Transverse colon (tissue), 4 donors: ENCODE data around the gene DPH7. TPM values are rescaled to one million over a fixed set of nuclear protein-coding genes. Genes with fewer than 3 reads are reported as not detected.

Source experiments
- DNase-seq: peaks from one replicate; pipeline ENCODE4 v3.0.0-alpha.2; 2019
- H3K27ac ChIP-seq, 4 donors: fragments of 200-600 bp; sonication (generic); 2 replicates each; pipeline ENCODE4 v1.5.1; 2016 to 2018; ENCODE audit warnings: inconsistent platforms in 4 of 4
- H3K27me3 ChIP-seq: fragments of 200-600 bp; sonication (generic); 2 replicates; pipeline ENCODE4 v1.5.1; 2017; ENCODE audit warnings: inconsistent platforms
- H3K36me3 ChIP-seq, 4 donors: fragments of 200-600 bp; sonication (generic); 2 replicates each; pipeline ENCODE4 v1.5.1; 2017 to 2019; ENCODE audit warnings: inconsistent platforms in 4 of 4
- H3K4me1 ChIP-seq, 4 donors: fragments of 200-600 bp; sonication (generic); 2 replicates each; pipeline ENCODE4 v1.5.1; 2017 to 2020; ENCODE audit warnings: inconsistent platforms in 4 of 4
- H3K4me3 ChIP-seq, 4 donors: fragments of 200-600 bp; sonication (generic); 1 replicate in 1 of 4; 2 replicates in 3 of 4; pipeline versions ENCODE4 v1.5.1 to v1.6.1; 2017 to 2019; ENCODE audit warnings: inconsistent platforms in 4 of 4
- H3K9me3 ChIP-seq, 2 donors: fragments of 200-600 bp; sonication (generic); 2 replicates each; pipeline ENCODE4 v1.5.1; 2017 to 2019; ENCODE audit warnings: inconsistent platforms in 2 of 2
- EP300 ChIP-seq: sonication (generic); formaldehyde crosslinking; IDR thresholded peaks from one replicate; pipeline ENCODE4 v1.6.1; 2017; ENCODE audit warnings: antibody characterized with exemption, low read depth
- POLR2A ChIP-seq: fragments of 450-650 bp; IDR thresholded peaks from one replicate; pipeline ENCODE4 v1.6.1; 2016; ENCODE audit warnings: antibody characterized with exemption, mild to moderate bottlenecking, moderate library complexity
- POLR2AphosphoS5 ChIP-seq, 3 donors: sonication (generic); formaldehyde crosslinking; IDR thresholded peaks; one replicate each; pipeline ENCODE4 v1.6.1; 2016; ENCODE audit warnings: antibody characterized with exemption in 3 of 3
- WGBS, 2 donors: methylation state at CpG; one replicate each; pipeline ENCODE4 v1.1.5; 2018; ENCODE audit warnings: low coverage in 1 of 2; 5-methylcytosine and 5-hydroxymethylcytosine counted together
- in situ Hi-C, 4 donors: fragments of 200-750 bp; cut with MboI; loops; one replicate each; pipeline versions ENCODE4 v1.15.0 to v1.15.1; 2017; ENCODE audit warnings: low sequenced_read_pairs in 3 of 4, low pct_ligation_motif_present in 1 of 4, low pct_unique_long_range_greater_than_20kb in 1 of 4
- intact Hi-C: fragments of 100-400 bp; cut with DNase I; formaldehyde crosslinking; loops from one replicate; pipeline ENCODE4 v1.15.1; 2023; ENCODE audit warnings: low total_unique reads
- total RNA-seq, 4 donors: library from RNA; depleted of rRNA; stranded (reverse); fragments of >200 nt; gene quantifications; one replicate each; pipeline ENCODE4 v1.1.0, GENCODE V29; 2016
- TF ChIP-seq, protein P1 (sequence below), 5 experiments: fragments of 200-600 bp in 3 of 5; fragments of 450-650 bp in 2 of 5; sonication (generic) in 3 of 5; IDR thresholded peaks; 1 replicate in 2 of 5; 2 replicates in 3 of 5; pipeline ENCODE4 v1.5.1; 2016 to 2017; ENCODE audit warnings: antibody characterized with exemption in 5 of 5, inconsistent platforms in 3 of 5, mild to moderate bottlenecking in 2 of 5, moderate library complexity in 1 of 5

The DPH7 gene
- total RNA-seq, 4 donors from 2014 or later, result 28.8 to 53.5 (median 36.6) TPM

DNA sequence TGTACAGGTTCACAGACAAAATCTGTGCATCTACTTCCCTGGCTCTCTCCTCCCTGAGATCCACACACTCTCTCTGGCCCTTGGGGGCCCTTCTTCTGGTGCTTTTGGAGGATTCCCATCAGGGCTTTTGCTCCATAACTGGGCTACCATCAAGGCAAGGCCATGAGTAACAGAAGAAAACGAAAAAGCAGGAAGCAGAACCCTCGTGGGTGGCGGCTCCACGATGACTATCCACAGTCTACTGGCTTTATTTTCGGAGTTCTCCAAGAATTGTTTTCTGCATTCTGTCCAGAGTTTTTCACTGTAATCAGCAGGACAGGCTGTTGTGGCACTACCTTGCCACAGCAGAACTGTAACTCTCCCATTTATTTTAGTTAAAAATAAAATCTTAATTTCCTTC, 48.4 kb downstream of the DPH7 start:
- 55 to 72% methylated on average over 5 of the region's 5 CpGs for WGBS, 2 donors
- H3K27me3 ChIP-seq, result no peaks in the 10 kb centered on the region
- no peak for DNase-seq
- H3K9me3 ChIP-seq, result no peaks in the 10 kb centered on the region
- H3K4me3 ChIP-seq, result no peak overlapping the region
- peaks cover 3 to 12% (median 7%) of the 10 kb centered on the region in 4 donors for H3K4me1 ChIP-seq
- intact Hi-C loops (no loop called here), in situ Hi-C loops (no loop called here)
- no peaks in the 10 kb centered on the region for H3K36me3 ChIP-seq
- TF ChIP-seq, protein P1, sequence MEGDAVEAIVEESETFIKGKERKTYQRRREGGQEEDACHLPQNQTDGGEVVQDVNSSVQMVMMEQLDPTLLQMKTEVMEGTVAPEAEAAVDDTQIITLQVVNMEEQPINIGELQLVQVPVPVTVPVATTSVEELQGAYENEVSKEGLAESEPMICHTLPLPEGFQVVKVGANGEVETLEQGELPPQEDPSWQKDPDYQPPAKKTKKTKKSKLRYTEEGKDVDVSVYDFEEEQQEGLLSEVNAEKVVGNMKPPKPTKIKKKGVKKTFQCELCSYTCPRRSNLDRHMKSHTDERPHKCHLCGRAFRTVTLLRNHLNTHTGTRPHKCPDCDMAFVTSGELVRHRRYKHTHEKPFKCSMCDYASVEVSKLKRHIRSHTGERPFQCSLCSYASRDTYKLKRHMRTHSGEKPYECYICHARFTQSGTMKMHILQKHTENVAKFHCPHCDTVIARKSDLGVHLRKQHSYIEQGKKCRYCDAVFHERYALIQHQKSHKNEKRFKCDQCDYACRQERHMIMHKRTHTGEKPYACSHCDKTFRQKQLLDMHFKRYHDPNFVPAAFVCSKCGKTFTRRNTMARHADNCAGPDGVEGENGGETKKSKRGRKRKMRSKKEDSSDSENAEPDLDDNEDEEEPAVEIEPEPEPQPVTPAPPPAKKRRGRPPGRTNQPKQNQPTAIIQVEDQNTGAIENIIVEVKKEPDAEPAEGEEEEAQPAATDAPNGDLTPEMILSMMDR (IDR thresholded peaks at IDR 0.05), result no peak
- TF ChIP-seq EP300, result no peak
- TF ChIP-seq POLR2AphosphoS5 (IDR thresholded peaks at IDR 0.05), result no peak
- H3K27ac ChIP-seq, result no peak overlapping the region

DNA sequence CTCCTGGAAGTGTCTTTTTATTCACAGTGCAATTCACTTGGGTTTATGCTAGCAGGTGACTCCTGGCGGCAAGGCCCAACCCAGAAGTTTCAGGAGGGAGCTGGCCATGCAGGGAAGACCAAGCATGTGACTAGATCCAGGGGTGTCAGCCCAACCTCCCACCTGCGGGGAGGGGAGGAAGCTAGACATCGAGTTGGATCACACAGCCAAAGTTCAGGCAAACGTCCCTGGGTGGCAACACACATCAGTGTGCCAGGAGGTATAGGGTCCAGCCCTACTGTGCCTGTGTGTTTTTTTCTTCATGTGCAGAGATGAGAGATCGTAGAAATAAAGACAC, 53.8 kb downstream of the DPH7 start:
- intact Hi-C loops, result no loop called here
- TF ChIP-seq, protein P1 (IDR thresholded peaks at IDR 0.05), result no peak
- TF ChIP-seq POLR2AphosphoS5 (IDR thresholded peaks at IDR 0.05), result no peak
- TF ChIP-seq EP300, result no peak
- no peak for TF ChIP-seq POLR2A
- 52 to 82% methylated on average over 4 to 5 of the region's 5 CpGs for WGBS, 2 donors
- H3K27ac ChIP-seq, result no peak overlapping the region
- H3K4me1 ChIP-seq, result peaks cover 0 to 4% (median 0%) of the 10 kb centered on the region in 4 donors
- H3K36me3 ChIP-seq, result no peaks in the 10 kb centered on the region
- no peaks in the 10 kb centered on the region for H3K27me3 ChIP-seq
- no peaks in the 10 kb centered on the region for H3K9me3 ChIP-seq
- in situ Hi-C loops, result no loop called here
- H3K4me3 ChIP-seq, result no peak overlapping the region
- no peak for DNase-seq

DNA sequence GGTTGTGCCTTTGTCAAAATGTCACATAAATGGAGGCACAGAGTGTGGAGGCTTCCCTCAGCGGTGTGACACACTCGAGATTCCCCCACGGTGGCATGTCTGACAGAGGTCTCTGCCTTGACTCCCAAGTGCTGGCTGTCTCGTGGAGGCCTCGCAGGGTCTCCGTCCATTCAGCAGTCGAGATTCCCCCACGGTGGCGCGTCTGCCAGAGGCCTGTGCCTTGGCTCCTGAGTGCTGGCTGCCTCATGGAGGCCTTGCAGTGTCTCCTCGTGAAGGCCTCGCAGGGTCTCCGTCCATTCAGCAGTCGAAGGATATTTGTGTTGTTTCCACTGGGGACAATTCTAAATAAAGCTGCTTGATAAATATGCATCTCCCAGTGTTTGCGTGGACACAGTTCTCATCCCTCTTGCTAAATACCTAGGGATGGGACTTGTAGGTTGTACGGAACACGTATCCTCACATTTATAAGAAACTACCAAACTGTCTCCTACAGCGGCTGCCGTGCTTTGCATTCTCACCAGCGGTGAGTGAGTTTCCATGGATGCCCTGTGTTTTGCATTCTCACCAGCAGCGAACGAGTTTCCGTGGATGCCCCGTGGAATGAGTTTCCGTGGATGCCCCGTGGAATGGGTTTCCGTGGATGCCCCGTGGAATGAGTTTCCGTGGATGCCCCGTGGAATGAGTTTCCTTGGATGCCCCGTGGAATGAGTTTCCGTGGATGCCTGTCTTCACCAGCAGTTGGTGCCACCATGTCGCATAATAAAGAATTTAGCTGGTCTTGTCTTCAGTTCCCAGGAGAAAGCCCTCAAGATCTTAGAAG, 54.4 kb downstream of the DPH7 start:
- Histone ChIP-seq H3K4me1 (peaks cover 0 to 4% (median 0%) of the 10 kb centered on the region in 4 donors), H3K36me3 (no peaks in the 10 kb centered on the region), H3K27ac (no peak overlapping the region), H3K4me3 (no peak overlapping the region), H3K27me3 (no peaks in the 10 kb centered on the region), H3K9me3 (no peaks in the 10 kb centered on the region)
- WGBS, 2 donors, result 95 to 98% methylated on average over 15 to 33 of the region's 33 CpGs
- in situ Hi-C loops, result no loop called here
- intact Hi-C loops, result no loop called here
- TF ChIP-seq POLR2A, result no peak
- TF ChIP-seq POLR2AphosphoS5 (IDR thresholded peaks at IDR 0.05), result no peak
- no peak for TF ChIP-seq EP300
- TF ChIP-seq, protein P1 (IDR thresholded peaks at IDR 0.05), result no peak
- DNase-seq, result no peak

DNA sequence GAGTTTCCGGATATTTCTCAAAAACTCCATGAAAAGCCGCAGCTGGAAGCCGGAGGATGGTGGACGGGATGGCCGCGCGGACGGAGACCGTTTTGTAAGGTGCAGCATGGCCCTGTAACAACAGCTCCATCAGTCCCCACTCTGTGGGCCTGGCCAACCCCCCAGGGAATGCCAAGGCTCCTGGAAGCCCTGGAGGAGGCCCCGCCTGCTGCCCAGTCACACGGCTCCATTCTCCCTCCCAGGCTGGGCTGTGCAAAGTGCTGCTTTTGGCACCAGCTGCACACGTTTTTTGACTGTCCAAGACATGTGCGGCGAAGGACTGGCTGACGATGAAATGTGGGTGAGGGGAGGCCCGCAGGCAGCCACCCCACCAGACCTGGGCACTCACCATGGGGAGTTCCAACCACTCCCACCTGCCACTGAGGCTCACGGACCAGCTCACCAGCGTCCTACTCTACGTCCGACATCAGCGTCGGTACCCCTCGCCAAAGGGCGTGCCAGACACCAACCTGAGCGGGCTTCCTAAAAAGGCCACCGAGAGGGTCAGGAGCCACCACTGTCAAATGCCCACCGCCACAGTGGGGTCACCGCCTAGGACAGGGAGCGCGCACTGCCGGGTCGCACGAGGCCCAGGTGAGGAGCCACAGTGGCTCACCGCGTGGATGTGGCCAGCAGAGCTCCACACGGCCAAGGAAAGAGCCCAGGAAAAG, 55.8 kb downstream of the DPH7 start:
- TF ChIP-seq EP300 (no peak), POLR2AphosphoS5 (IDR thresholded peaks at IDR 0.05) (no peak), POLR2A (no peak)
- TF ChIP-seq, protein P1 (IDR thresholded peaks at IDR 0.05), result no peak
- no peak for DNase-seq

More for the DNA sequence above, 55.8 kb downstream of the DPH7 start:
- no peak overlapping the region for H3K4me3 ChIP-seq
- H3K27ac ChIP-seq, result no peak overlapping the region
- in situ Hi-C loops (no loop called here), intact Hi-C loops (no loop called here)
- WGBS, 2 donors, result 97 to 100% methylated on average over 5 to 34 of the region's 36 CpGs
- H3K36me3 ChIP-seq, result no peaks in the 10 kb centered on the region
- H3K4me1 ChIP-seq, result peaks cover 0 to 4% (median 0%) of the 10 kb centered on the region in 4 donors
- H3K27me3 ChIP-seq, result no peaks in the 10 kb centered on the region
- H3K9me3 ChIP-seq, result no peaks in the 10 kb centered on the region
